Ascending aorta (tissue), 2 donors: ENCODE data around the gene MTOR. TPM values are rescaled to one million over a fixed set of nuclear protein-coding genes. Genes with fewer than 3 reads are reported as not detected.

Source experiments
- DNase-seq, 2 donors: peaks; one replicate each; pipeline ENCODE4 v3.0.0-alpha.2; 2019; ENCODE audit warnings: low spot score in 2 of 2
- H3K27ac ChIP-seq, 2 donors: fragments of 200-600 bp; sonication (generic); one replicate each; pipeline ENCODE4 v1.5.1; 2016 to 2017; ENCODE audit warnings: mild to moderate bottlenecking in 1 of 2
- H3K27me3 ChIP-seq: fragments of 200-600 bp; sonication (generic); one replicate; pipeline ENCODE4 v1.5.1; 2017
- H3K36me3 ChIP-seq, 2 donors: fragments of 200-600 bp; sonication (generic); one replicate each; pipeline ENCODE4 v1.5.1; 2016
- H3K4me1 ChIP-seq, 2 donors: fragments of 200-600 bp; sonication (generic); one replicate each; pipeline ENCODE4 v1.5.1; 2016 to 2017; ENCODE audit warnings: mild to moderate bottlenecking in 1 of 2
- H3K4me3 ChIP-seq, 2 donors: fragments of 200-600 bp; sonication (generic); one replicate each; pipeline ENCODE4 v1.5.1; 2016 to 2017; ENCODE audit warnings: mild to moderate bottlenecking in 1 of 2
- H3K9me3 ChIP-seq, 2 donors: fragments of 200-600 bp; sonication (generic); one replicate each; pipeline ENCODE4 v1.5.1; 2016
- CTCF ChIP-seq, 3 experiments: fragments of 200-600 bp in 2 of 3; fragments of 450-650 bp in 1 of 3; sonication (generic) in 2 of 3; IDR thresholded peaks; one replicate each; pipeline ENCODE4 v1.5.1; 2016 to 2019; ENCODE audit warnings: antibody characterized with exemption in 3 of 3, mild to moderate bottlenecking in 1 of 3, moderate library complexity in 1 of 3
- intact Hi-C: fragments of 100-400 bp; cut with DNase I; formaldehyde crosslinking; loops from one replicate; pipeline ENCODE4 v1.15.1; 2023
- total RNA-seq: library from RNA; depleted of rRNA; stranded (reverse); fragments of >200 nt; gene quantifications from one replicate; pipeline ENCODE4 v1.1.0, GENCODE V29; 2016

The MTOR gene
- total RNA-seq, 1 donor from 2014 or later: 28.0 TPM

- TF ChIP-seq CTCF (IDR thresholded peaks at IDR 0.05): no peak
- Histone ChIP-seq H3K27me3 (no peaks in the 10 kb centered on the region), H3K9me3 (no peaks in the 10 kb centered on the region), H3K4me3 (no peak overlapping the region), H3K27ac (no peak overlapping the region), H3K36me3 (peaks cover 15 to 46% of the 10 kb centered on the region in 2 donors), H3K4me1 (no peaks in the 10 kb centered on the region)
- no peak for DNase-seq
- intact Hi-C loops: no loop called here
Observed at GRCh38 chr1:11293856-11294255, 31.5 kb upstream of the MTOR start.

- DNase-seq: no peak
- no peak for TF ChIP-seq CTCF (IDR thresholded peaks at IDR 0.05)
- no peak overlapping the region for H3K27ac ChIP-seq
- no peaks in the 10 kb centered on the region for H3K9me3 ChIP-seq
- intact Hi-C loops: no loop called here
- no peak overlapping the region for H3K4me3 ChIP-seq
- no peaks in the 10 kb centered on the region for H3K4me1 ChIP-seq
- no peaks in the 10 kb centered on the region for H3K27me3 ChIP-seq
- H3K36me3 ChIP-seq: peaks cover 28 to 58% of the 10 kb centered on the region in 2 donors
Observed at GRCh38 chr1:11291049-11291448, 28.7 kb upstream of the MTOR start.

GRCh38 chr1:11289064-11289463 lies 26.7 kb upstream of the MTOR start:
- intact Hi-C loops: no loop called here
- Histone ChIP-seq H3K36me3 (peaks cover 33 to 44% of the 10 kb centered on the region in 2 donors), H3K27me3 (no peaks in the 10 kb centered on the region)

GRCh38 chr1:11286735-11287410 lies 24.5 kb upstream of the MTOR start:
- no peak for DNase-seq
- Histone ChIP-seq H3K36me3 (peaks cover 22 to 33% of the 10 kb centered on the region in 2 donors), H3K9me3 (no peaks in the 10 kb centered on the region), H3K27me3 (no peaks in the 10 kb centered on the region), H3K27ac (no peak overlapping the region), H3K4me3 (no peak overlapping the region), H3K4me1 (no peaks in the 10 kb centered on the region)
- TF ChIP-seq CTCF (IDR thresholded peaks at IDR 0.05): no peak
- intact Hi-C loops: no loop called here

More at GRCh38 chr1:11289064-11289463, 26.7 kb upstream of the MTOR start:
- no peak overlapping the region for H3K27ac ChIP-seq
- no peaks in the 10 kb centered on the region for H3K4me1 ChIP-seq
- no peak overlapping the region for H3K4me3 ChIP-seq
- no peaks in the 10 kb centered on the region for H3K9me3 ChIP-seq
- no peak for TF ChIP-seq CTCF (IDR thresholded peaks at IDR 0.05)
- no peak for DNase-seq

- no peak for TF ChIP-seq CTCF (IDR thresholded peaks at IDR 0.05)
- peaks cover 0 to 5% of the 10 kb centered on the region in 2 donors for H3K4me1 ChIP-seq
- no peak for DNase-seq
- H3K9me3 ChIP-seq: no peaks in the 10 kb centered on the region
- no peak overlapping the region for H3K27ac ChIP-seq
- peaks cover 22 to 32% of the 10 kb centered on the region in 2 donors for H3K36me3 ChIP-seq
- H3K4me3 ChIP-seq: no peak overlapping the region
- intact Hi-C loops: no loop called here
- H3K27me3 ChIP-seq: no peaks in the 10 kb centered on the region
Observed at GRCh38 chr1:11285883-11286734, 23.8 kb upstream of the MTOR start.
